ENCODE results near the gene MAFF.

Gene MAFF

GRCh38 chr22:38205261-38206128 is 3.7 kb downstream of the MAFF start:
- no peak for FAIRE-seq

GRCh38 chr22:38207898-38208432 is 6.2 kb downstream of the MAFF start:
- FAIRE-seq, result no peak

GRCh38 chr22:38208551-38208968 is 6.8 kb downstream of the MAFF start:
- FAIRE-seq, result no peak

- FAIRE-seq, result no peak
Observed at GRCh38 chr22:38211556-38211955, 9.8 kb downstream of the MAFF start.

GRCh38 chr22:38212442-38212841 is 10.6 kb downstream of the MAFF start:
- no peak for FAIRE-seq

- FAIRE-seq, result no peak
Observed at GRCh38 chr22:38213319-38213989, 11.7 kb downstream of the MAFF start.

- FAIRE-seq, result no peak
Observed at GRCh38 chr22:38213990-38214301, 12.2 kb downstream of the MAFF start.

GRCh38 chr22:38214302-38215056 is 12.7 kb downstream of the MAFF start:
- no peak for FAIRE-seq

GRCh38 chr22:38215156-38216038 is 13.6 kb downstream of the MAFF start:
- no peak for FAIRE-seq

GRCh38 chr22:38218661-38219622 is 17.1 kb downstream of the MAFF start:
- FAIRE-seq, result no peak

- FAIRE-seq, result no peak
Observed at GRCh38 chr22:38219632-38220031, 17.8 kb downstream of the MAFF start.

- FAIRE-seq, result no peak
Observed at GRCh38 chr22:38220163-38220562, 18.4 kb downstream of the MAFF start.

GRCh38 chr22:38220653-38221386 is 19.0 kb downstream of the MAFF start:
- FAIRE-seq, result no peak

- FAIRE-seq, result no peak
Observed at GRCh38 chr22:38221407-38221806, 19.6 kb downstream of the MAFF start.

GRCh38 chr22:38221908-38222796 is 20.4 kb downstream of the MAFF start:
- FAIRE-seq, result no peak

GRCh38 chr22:38222797-38223119 is 21.0 kb downstream of the MAFF start:
- FAIRE-seq, result no peak

GRCh38 chr22:38223289-38223960 is 21.6 kb downstream of the MAFF start:
- no peak for FAIRE-seq

GRCh38 chr22:38226853-38227649 is 25.3 kb downstream of the MAFF start:
- FAIRE-seq, result no peak
